Measurements from ENCODE around the gene ZCCHC18.
A peak's percentile ranks its signal among the peaks of the same experiment; 100 is the strongest.
"Not testable (repeated sequence)": the region's sequence is repeated elsewhere in the genome, so short reads cannot be mapped to it uniquely, and the experiment has no call there.

The ZCCHC18 gene

GRCh38 chrX:104112326-104112951 lies at the start of gene ZCCHC18:
ZCCHC18 (plus strand) TSS chrX:104112523; CDS start chrX:104114112, 1,589 bp downstream.
- peak; percentile 54 to 76 for DNase-seq

GRCh38 chrX:104062636-104063035 lies 49.7 kb upstream of the ZCCHC18 start:
- DNase-seq: not testable (repeated sequence)

GRCh38 chrX:104075778-104076445 lies 36.4 kb upstream of the ZCCHC18 start, which contains the start of gene TMSB15C:
TMSB15C (minus strand) TSS chrX:104076236.
- not testable (repeated sequence) for DNase-seq

DNA sequence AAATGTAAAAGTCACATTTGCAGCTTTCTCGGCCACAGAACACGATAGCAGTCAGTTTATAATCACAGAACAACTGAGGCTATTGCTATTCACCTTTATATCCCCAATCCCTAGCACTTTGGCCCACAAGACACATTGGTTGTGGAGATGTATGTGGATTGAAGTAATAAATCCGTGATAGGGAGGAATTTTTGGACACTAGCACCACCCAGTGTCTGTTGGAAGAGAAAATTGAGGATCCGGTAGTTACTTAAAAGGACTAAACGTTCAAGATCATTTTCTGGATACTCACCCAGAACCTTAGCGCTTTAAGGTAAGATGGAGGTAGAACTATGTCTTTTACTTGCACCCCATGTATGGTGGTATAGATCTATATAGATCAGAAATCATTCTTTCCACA lies 34.5 kb upstream of the ZCCHC18 start:
- DNase-seq: not testable (repeated sequence)

DNA sequence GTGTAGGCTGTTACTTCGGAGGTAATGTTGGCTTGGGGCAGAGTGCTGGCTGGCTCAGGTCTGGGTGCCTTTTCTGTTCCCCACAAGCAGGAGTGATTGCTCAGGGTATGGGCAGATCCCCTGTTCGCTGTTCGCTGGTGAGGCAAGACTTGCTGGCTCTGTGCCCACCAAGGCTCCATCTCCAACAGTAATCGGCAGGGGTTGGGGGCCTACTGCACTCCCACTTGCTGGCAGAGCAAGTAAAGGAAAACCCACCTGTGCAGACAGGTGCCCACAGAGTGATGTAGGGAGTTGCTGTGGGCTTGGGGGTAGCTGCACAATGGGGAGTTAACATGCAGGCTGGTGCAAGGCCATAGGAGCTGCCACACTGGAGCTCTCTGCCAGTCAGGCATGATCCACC lies 28.3 kb upstream of the ZCCHC18 start:
- DNase-seq: no peak

- no peak for DNase-seq
These were observed 27.6 kb upstream of the ZCCHC18 start for GRCh38 chrX:104084534-104085277.

DNA sequence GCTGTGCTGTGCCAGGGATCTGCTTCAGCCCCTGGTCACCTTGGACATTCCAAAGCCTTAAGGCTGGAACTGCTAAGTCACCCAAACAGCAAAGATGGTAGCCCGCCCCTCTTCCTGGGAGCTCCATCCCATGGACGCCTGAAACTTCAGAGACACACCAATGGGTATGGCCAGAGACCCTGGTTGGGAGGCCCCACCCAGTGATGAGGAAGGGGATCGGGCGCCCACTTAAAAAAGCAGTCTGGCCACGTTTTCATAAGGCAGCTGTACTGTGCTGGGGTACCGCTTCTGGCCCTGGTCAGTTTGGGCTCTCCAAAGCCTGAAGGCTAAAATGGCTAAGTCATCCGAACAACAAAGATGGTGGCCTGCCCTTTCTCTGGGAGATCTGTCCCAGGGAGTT lies 26.8 kb upstream of the ZCCHC18 start:
- no peak for DNase-seq

DNA sequence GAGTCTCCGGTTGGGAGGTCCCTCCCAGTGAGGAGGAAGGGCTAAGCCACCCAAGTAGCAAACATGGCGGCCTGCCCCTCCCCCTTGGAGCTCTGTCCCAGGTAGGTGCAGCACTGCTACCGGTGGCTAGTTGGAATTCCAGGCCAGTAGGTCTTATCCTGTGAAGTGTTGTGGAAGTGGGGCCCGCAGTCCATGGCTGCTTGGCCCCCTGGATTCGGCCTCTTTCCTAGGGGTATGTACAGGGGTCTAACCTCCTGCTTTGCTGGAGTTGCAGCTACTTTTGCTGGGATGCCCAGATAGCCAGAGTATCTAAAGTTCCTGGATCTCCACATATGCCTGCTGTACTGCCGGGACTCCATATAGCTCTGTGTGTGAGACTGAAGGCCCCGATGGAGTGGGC lies 26.4 kb upstream of the ZCCHC18 start:
- no peak for DNase-seq

DNA sequence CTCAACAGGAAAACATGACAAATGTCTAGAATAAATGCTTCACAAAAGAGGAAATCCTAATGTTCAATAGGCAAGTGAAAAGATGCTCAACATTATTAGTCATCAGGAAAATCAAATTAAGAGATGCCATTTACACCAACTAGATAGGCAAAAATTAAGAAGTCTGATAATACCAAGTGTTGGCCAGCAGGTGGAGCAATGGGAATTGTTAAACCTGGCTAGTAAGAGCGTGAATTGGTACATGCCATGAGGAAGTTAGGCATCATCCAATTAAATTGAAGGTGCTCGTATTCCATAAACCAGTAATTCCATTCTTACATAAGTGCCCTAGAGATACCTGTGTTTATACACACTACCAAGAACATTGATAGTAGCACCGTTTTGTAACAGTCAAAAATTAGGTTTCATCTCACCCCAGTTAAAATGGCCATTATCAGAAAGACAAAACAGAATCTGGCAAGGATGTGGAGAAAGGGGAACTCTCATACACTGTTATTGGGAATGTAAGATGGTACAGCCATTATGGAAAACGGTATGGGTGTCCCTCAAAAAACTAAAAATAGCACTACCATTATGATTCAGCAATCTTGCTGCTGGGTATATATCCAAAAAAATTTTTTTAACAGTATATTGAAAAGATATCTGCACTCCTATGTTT lies 14.0 kb upstream of the ZCCHC18 start:
- DNase-seq: peak; percentile 66 to 83

GRCh38 chrX:104098919-104099318 lies 13.4 kb upstream of the ZCCHC18 start:
- DNase-seq: no peak

GRCh38 chrX:104104676-104105075 lies 7.6 kb upstream of the ZCCHC18 start:
- no peak for DNase-seq

GRCh38 chrX:104105330-104106262 lies 6.7 kb upstream of the ZCCHC18 start:
- no peak for DNase-seq

DNA sequence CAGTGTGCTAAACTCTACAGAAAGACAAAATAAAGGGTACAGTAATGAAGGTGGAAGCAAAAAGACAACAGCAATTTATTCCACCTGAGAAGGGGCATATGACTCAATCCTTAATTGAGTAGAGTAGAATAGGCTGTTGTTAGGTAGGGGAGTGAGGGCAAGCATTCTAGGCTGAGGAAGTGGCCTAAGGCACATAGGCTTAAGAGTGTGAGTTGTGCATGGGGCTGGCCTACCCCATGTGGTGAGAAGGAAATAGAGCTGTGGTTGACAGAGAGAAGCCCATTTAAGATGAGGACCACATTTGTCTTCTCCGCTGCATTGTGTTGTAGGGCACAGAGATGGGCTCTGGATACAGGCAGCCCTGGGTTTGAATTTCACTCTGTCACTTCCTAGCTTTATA lies 3.4 kb upstream of the ZCCHC18 start:
- no peak for DNase-seq

DNA sequence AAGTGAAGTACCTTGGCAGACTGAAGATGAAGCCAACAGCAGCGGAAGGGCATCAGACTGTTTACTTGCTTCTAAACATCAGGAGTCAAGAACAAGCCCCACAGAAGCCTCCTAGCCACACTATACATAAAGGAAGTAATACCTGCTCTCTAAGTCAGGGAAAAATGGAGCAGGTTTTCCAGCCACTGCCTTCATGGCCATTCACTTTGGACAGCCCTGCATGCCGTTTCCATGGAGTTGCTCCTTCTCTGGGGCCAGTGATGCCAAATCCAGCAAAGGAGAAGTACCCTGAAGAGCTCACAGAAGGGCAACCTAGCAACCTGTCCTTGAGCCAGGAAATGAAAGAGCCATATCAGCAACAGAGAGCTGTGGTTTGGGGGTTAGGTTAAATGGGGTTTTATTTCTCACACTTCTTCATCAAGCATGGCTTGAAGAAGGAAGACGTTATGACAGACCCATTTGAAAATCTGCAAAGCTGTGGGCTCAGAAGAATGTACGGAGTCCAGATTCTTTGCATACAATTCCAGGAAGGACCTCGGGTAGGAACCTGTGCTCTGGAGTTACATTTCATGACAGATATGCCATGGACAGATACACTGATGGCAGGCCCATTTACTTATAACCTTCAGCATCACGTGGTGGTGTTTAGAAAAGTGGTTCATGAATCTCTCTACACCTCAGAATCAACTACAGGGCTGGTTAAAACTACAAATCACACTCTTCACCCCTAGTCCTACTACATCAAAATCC lies 1.7 kb upstream of the ZCCHC18 start:
- DNase-seq: not testable (repeated sequence)

DNA sequence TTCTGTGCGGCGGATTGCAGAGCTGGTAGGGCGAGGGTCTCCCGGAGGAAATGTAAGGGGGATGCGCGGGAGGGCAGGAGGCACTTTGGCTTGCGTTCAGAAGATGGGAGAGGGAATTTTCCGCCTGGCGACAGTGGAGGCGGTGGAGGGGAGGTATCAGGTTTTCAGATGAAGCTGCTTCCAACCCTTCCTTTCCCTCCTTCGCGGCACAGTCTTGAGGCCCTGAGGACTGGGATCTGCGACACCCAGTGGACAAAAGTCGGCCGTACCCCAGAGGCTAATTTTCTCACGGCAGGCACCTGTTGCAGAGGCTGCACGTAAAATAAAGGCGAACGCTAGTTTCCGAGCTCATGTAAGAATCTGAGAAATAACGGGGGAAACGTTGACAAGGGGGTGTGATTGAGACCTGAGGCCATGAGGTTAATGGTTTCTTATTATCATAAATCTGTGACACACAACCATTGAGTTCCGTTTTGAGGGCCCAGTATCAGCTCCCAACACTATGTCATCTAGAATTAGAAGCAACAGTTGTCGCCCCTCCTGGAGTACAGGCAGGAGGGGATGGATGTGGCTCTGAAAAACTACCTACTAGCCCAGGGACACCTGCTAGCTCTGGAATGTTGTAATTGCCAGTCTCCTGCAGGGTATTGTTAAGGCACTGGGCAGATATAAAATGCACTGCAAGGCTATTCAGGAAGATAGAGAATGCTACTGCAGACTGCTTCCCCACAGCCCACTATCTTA lies 1.1 kb downstream of the ZCCHC18 start:
- DNase-seq: peak; percentile 73 to 90

- DNase-seq: no peak
These were observed 5.4 kb downstream of the ZCCHC18 start for GRCh38 chrX:104117759-104118158.

GRCh38 chrX:104118765-104119164 lies 6.4 kb downstream of the ZCCHC18 start:
- DNase-seq: peak in 1 of 2 experiments; percentile 64

GRCh38 chrX:104122829-104123228 lies 10.5 kb downstream of the ZCCHC18 start:
- DNase-seq: no peak

DNA sequence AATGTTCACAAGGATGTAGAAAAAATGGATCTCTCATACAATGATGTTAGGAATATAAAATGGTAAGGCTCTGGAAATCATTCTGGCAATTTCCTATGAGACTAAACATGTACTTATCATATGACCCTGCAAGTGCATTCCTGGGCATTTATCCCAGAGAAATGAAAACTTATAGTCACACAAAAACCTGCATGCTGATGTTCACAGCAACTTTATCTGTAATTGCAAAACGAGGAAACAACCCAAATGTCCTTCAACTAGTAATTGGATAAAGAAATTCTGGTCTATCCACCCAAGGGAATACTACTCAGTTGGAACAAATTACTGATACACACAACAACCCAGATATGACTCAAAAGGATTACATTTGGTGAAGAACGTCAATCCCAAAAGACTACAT lies 14.5 kb downstream of the ZCCHC18 start:
- DNase-seq: no peak

GRCh38 chrX:104130808-104131207 lies 18.5 kb downstream of the ZCCHC18 start:
- no peak for DNase-seq

All from NCI-H524 (cell line).